HepG2 (cell line): Measurements from ENCODE around the gene UBASH3A. TPM values are rescaled to one million over a fixed set of nuclear protein-coding genes. Genes with fewer than 3 reads are reported as not detected.

Source experiments
- HMGXB3 ChIP-seq: sonication (generic); formaldehyde crosslinking; IDR thresholded peaks from 2 replicates; pipeline ENCODE4 v1.4.0; 2020; ENCODE audit warnings: missing genetic modification reagents, borderline replicate concordance
- RCOR2 ChIP-seq: IDR thresholded peaks from 2 replicates; pipeline ENCODE4 v1.6.1; 2016; ENCODE audit warnings: missing biosample characterization, missing genetic modification reagents
- SMAD1 ChIP-seq: sonication (generic); formaldehyde crosslinking; IDR thresholded peaks from 2 replicates; pipeline ENCODE4 v1.4.0; 2020; ENCODE audit warnings: missing genetic modification reagents, low read depth, mild to moderate bottlenecking, borderline replicate concordance
- SP2 ChIP-seq: sonication (generic); formaldehyde crosslinking; IDR thresholded peaks from 2 replicates; pipeline ENCODE4 v1.5.1; 2020; ENCODE audit warnings: mild to moderate bottlenecking, missing genetic modification reagents
- ZNF101 ChIP-seq: sonication (generic); formaldehyde crosslinking; IDR thresholded peaks from 2 replicates; pipeline ENCODE4 v1.4.0; 2020; ENCODE audit warnings: mild to moderate bottlenecking, low read depth, missing genetic modification reagents, borderline replicate concordance
- ZNF18 ChIP-seq: sonication (generic); formaldehyde crosslinking; IDR thresholded peaks from 2 replicates; pipeline ENCODE4 v1.8.0; 2022; ENCODE audit warnings: mild to moderate bottlenecking, missing genetic modification reagents; ENCODE audit not compliant: insufficient replicate concordance
- ZNF512B ChIP-seq: sonication (generic); formaldehyde crosslinking; IDR thresholded peaks from 2 replicates; pipeline ENCODE4 v1.5.1; 2020; ENCODE audit warnings: missing genetic modification reagents, mild to moderate bottlenecking, borderline replicate concordance
- polyA plus RNA-seq, 8 experiments: library from polyadenylated mRNA; depleted of rRNA in 3 of 8; stranded (reverse) in 7 of 8; unstranded in 1 of 8; fragments of >200 nt; fragmentation: Illumina TruSeq in 4 of 8; extraction: Trizol in 4 of 8; gene quantifications; 2 replicates each; pipeline versions ENCODE4 v1.2.1 to v1.2.3, GENCODE V29; 2011 to 2016; ENCODE audit warnings: low read depth in 4 of 8, missing spikeins in 1 of 8, mixed read lengths in 1 of 8; ENCODE audit not compliant: insufficient read depth in 1 of 8
- total RNA-seq, 5 experiments: library from RNA; depleted of rRNA; stranded (reverse); fragments of >200 nt; fragmentation: Illumina TruSeq; extraction: Trizol; gene quantifications; 2 replicates each; pipeline ENCODE4 v1.2.3, GENCODE V29; 2016; ENCODE audit warnings: low read depth in 1 of 5
- TF ChIP-seq, protein P1 (sequence below): sonication (generic); formaldehyde crosslinking; IDR thresholded peaks from 2 replicates; pipeline ENCODE4 v1.4.0; 2020; ENCODE audit warnings: mild to moderate bottlenecking, missing genetic modification reagents
- TF ChIP-seq, protein P2 (sequence below): sonication (generic); formaldehyde crosslinking; IDR thresholded peaks from 2 replicates; pipeline ENCODE4 v1.5.0; 2020; ENCODE audit warnings: missing genetic modification reagents, mild to moderate bottlenecking, borderline replicate concordance
- TF ChIP-seq, protein P3 (sequence below): sonication (generic); formaldehyde crosslinking; IDR thresholded peaks from 2 replicates; pipeline ENCODE4 v1.8.1; 2022; ENCODE audit warnings: low read depth, mild to moderate bottlenecking, missing genetic modification reagents

The UBASH3A gene
- total and polyA plus RNA-seq, 2 of the 13 experiments (the other 11 are each of a cell fraction or from before 2014, with no cell fraction given) = not detected

- TF ChIP-seq ZNF18 (CRISPR knock-in tag) (no peak), ZNF101 (CRISPR knock-in tag) (no peak), SP2 (CRISPR knock-in tag) (no peak), ZNF512B (CRISPR knock-in tag) (no peak; the same call in 1 of the 2 replicates), RCOR2 (CRISPR knock-in tag) (peak; percentile 71; the same call in 1 of the 2 replicates), HMGXB3 (peak; percentile 76; the same call in 1 of the 2 replicates), SMAD1 (CRISPR knock-in tag) (no peak)
- TF ChIP-seq, protein P1, sequence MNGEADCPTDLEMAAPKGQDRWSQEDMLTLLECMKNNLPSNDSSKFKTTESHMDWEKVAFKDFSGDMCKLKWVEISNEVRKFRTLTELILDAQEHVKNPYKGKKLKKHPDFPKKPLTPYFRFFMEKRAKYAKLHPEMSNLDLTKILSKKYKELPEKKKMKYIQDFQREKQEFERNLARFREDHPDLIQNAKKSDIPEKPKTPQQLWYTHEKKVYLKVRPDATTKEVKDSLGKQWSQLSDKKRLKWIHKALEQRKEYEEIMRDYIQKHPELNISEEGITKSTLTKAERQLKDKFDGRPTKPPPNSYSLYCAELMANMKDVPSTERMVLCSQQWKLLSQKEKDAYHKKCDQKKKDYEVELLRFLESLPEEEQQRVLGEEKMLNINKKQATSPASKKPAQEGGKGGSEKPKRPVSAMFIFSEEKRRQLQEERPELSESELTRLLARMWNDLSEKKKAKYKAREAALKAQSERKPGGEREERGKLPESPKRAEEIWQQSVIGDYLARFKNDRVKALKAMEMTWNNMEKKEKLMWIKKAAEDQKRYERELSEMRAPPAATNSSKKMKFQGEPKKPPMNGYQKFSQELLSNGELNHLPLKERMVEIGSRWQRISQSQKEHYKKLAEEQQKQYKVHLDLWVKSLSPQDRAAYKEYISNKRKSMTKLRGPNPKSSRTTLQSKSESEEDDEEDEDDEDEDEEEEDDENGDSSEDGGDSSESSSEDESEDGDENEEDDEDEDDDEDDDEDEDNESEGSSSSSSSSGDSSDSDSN (CRISPR knock-in tag) = peak; percentile 29; the same call in 1 of the 2 replicates
- TF ChIP-seq, protein P2, sequence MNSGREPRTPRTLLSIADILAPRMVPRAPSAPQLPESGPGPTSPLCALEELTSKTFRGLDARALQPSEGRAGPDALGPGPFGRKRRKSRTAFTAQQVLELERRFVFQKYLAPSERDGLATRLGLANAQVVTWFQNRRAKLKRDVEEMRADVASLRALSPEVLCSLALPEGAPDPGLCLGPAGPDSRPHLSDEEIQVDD = no peak
- TF ChIP-seq, protein P3, sequence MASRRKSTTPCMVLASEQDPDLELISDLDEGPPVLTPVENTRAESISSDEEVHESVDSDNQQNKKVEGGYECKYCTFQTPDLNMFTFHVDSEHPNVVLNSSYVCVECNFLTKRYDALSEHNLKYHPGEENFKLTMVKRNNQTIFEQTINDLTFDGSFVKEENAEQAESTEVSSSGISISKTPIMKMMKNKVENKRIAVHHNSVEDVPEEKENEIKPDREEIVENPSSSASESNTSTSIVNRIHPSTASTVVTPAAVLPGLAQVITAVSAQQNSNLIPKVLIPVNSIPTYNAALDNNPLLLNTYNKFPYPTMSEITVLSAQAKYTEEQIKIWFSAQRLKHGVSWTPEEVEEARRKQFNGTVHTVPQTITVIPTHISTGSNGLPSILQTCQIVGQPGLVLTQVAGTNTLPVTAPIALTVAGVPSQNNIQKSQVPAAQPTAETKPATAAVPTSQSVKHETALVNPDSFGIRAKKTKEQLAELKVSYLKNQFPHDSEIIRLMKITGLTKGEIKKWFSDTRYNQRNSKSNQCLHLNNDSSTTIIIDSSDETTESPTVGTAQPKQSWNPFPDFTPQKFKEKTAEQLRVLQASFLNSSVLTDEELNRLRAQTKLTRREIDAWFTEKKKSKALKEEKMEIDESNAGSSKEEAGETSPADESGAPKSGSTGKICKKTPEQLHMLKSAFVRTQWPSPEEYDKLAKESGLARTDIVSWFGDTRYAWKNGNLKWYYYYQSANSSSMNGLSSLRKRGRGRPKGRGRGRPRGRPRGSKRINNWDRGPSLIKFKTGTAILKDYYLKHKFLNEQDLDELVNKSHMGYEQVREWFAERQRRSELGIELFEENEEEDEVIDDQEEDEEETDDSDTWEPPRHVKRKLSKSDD (CRISPR knock-in tag) = peak; percentile 42; the same call in 1 of the 2 replicates
Observed at GRCh38 chr21:42386034-42386591, 17.6 kb upstream of the UBASH3A start (continued).
